OCI-LY7 (cell line): ENCODE data around the gene CISTR. TPM values are rescaled to one million over a fixed set of nuclear protein-coding genes. Genes with fewer than 3 reads are reported as not detected.

Experiments used
- BruUV-seq: library from RNA; stranded (reverse); fragments of 400-500 nt; replicated peaks from 2 replicates; lab custom pipeline; 2021; lab: Mats Ljungman, UMichigan
- CTCF ChIA-PET: fragments of 300-600 bp; sonication (Branson Sonifier 250); formaldehyde crosslinking; loops from one replicate; lab custom pipeline; 2022; ENCODE audit warnings: antibody characterized with exemption; ENCODE audit not compliant: unreplicated experiment; lab: Charles Lee
- POLR2A ChIA-PET: fragments of 300-600 bp; sonication (Branson Sonifier 250); formaldehyde crosslinking; loops from one replicate; lab custom pipeline; 2022; ENCODE audit warnings: antibody characterized with exemption; lab: Charles Lee
- DNase-seq: peaks from one replicate; pipeline ENCODE4 v3.0.0-alpha.2; 2015; ENCODE audit warnings: low spot score
- H2AFZ ChIP-seq: fragments of 200-600 bp; sonication (generic), shearing (Covaris generic); 2 replicates; pipeline ENCODE4 v1.6.1; 2014; ENCODE audit warnings: mild to moderate bottlenecking, antibody characterized with exemption, low read length, moderate library complexity
- H3K27ac ChIP-seq: fragments of 200-600 bp; sonication (generic); 2 replicates; pipeline ENCODE4 v1.5.1; 2014; ENCODE audit warnings: mixed run types, low read depth, mild to moderate bottlenecking, moderate library complexity, low read length, inconsistent platforms; ENCODE audit not compliant: poor library complexity, severe bottlenecking
- H3K36me3 ChIP-seq: fragments of 200-600 bp; sonication (generic); 2 replicates; pipeline ENCODE4 v1.6.1; 2014; ENCODE audit warnings: mild to moderate bottlenecking, antibody characterized with exemption, low read length, moderate library complexity, mixed read lengths; ENCODE audit not compliant: insufficient read depth
- H3K4me1 ChIP-seq: fragments of 200-600 bp; sonication (generic); 2 replicates; pipeline ENCODE4 v1.5.1; 2014; ENCODE audit warnings: mild to moderate bottlenecking, low read length; ENCODE audit not compliant: insufficient read depth, poor library complexity, severe bottlenecking
- H3K4me2 ChIP-seq: fragments of 200-600 bp; sonication (generic); 2 replicates; pipeline ENCODE4 v1.6.1; 2014; ENCODE audit warnings: mild to moderate bottlenecking, low read length
- H3K4me3 ChIP-seq: fragments of 200-600 bp; sonication (generic); 2 replicates; pipeline ENCODE4 v1.5.1; 2014; ENCODE audit warnings: mild to moderate bottlenecking, low read depth, low read length; ENCODE audit not compliant: poor library complexity, severe bottlenecking
- H3K79me2 ChIP-seq: fragments of 200-600 bp; sonication (generic); 2 replicates; pipeline ENCODE4 v1.6.1; 2016; ENCODE audit warnings: low read depth, mild to moderate bottlenecking, low read length, moderate library complexity, mixed read lengths; ENCODE audit not compliant: insufficient read depth
- H3K9me2 ChIP-seq: fragments of 200-600 bp; sonication (generic); 2 replicates; pipeline ENCODE4 v1.6.1; 2016; ENCODE audit warnings: mild to moderate bottlenecking, low read length, mixed read lengths; ENCODE audit not compliant: insufficient read depth
- H3K9me3 ChIP-seq: fragments of 200-600 bp; sonication (generic); 2 replicates; pipeline ENCODE4 v1.6.1; 2014; ENCODE audit warnings: mild to moderate bottlenecking, mixed run types, low read length, mixed read lengths
- H4K20me1 ChIP-seq: fragments of 200-600 bp; sonication (generic); 2 replicates; pipeline ENCODE4 v1.6.1; 2014; ENCODE audit warnings: mild to moderate bottlenecking, antibody characterized with exemption, low read length, moderate library complexity, mixed read lengths; ENCODE audit not compliant: insufficient read depth
- CTCF ChIP-seq: fragments of 200-600 bp; sonication (generic); conservative IDR thresholded peaks from 2 replicates; pipeline ENCODE4 v1.5.1; 2014; ENCODE audit warnings: mild to moderate bottlenecking, antibody characterized with exemption, low read length, moderate library complexity, mixed read lengths
- EZH2phosphoT487 ChIP-seq: fragments of 200-600 bp; sonication (generic); IDR thresholded peaks from 2 replicates; pipeline ENCODE4 v1.6.1; 2018; ENCODE audit warnings: low read depth, borderline replicate concordance, mild to moderate bottlenecking, mixed run types, antibody characterized with exemption, low read length, moderate library complexity, mixed read lengths
- intact Hi-C: fragments of 100-400 bp; cut with micrococcal nuclease; formaldehyde crosslinking; loops from one replicate; pipeline ENCODE4 v1.10.0; 2022; ENCODE audit not compliant: unreplicated experiment
- total RNA-seq, 2 experiments: library from RNA; depleted of rRNA in 1 of 2; stranded (reverse); fragments of >200 nt in 1 of 2; shearing (Covaris generic) in 1 of 2; gene quantifications; 2 replicates each; pipeline ENCODE4 v1.2.3, GENCODE V29; 2014 to 2022

The CISTR gene
- total RNA-seq, 2 experiments from 2014 or later, result 0.76 to 1.3 TPM

GRCh38 chr12:53733051-53733806, 18.6 kb downstream of the CISTR start:
- no peaks in the 10 kb centered on the region for H3K9me2 ChIP-seq
- ChIA-PET POLR2A (interaction anchor here (0.6 to 1.5 kb wide), 5 partner anchors 12 to 174 kb away, joined by 3 to 4 read pairs (median 3); no protein-coding TSS in a partner anchor), CTCF (interaction anchor here (0.6 to 1.6 kb wide), 2 partner anchors 10 to 195 kb away, joined by 3 to 5 read pairs; no protein-coding TSS in a partner anchor)
- no peaks in the 10 kb centered on the region for H3K79me2 ChIP-seq
- BruUV-seq, result no TSS peak
- H3K27ac ChIP-seq, result no peak overlapping the region
- H3K4me1 ChIP-seq, result peaks cover 3% of the 10 kb centered on the region
- intact Hi-C loops, result no loop called here
- H3K4me3 ChIP-seq, result no peak overlapping the region
- H2AFZ ChIP-seq, result no peak overlapping the region
- TF ChIP-seq EZH2phosphoT487, result no peak
- no peak for TF ChIP-seq CTCF
- no peaks in the 10 kb centered on the region for H3K9me3 ChIP-seq
- no peak for DNase-seq
- H3K4me2 ChIP-seq, result no peak overlapping the region
- H3K36me3 ChIP-seq, result no peaks in the 10 kb centered on the region
- H4K20me1 ChIP-seq, result no peaks in the 10 kb centered on the region

- H3K36me3 ChIP-seq, result no peaks in the 10 kb centered on the region
- intact Hi-C loops, result no loop called here
- no peak overlapping the region for H3K4me2 ChIP-seq
- DNase-seq, result no peak
- no peak overlapping the region for H3K27ac ChIP-seq
- no peaks in the 10 kb centered on the region for H4K20me1 ChIP-seq
- no peak for TF ChIP-seq EZH2phosphoT487
- TF ChIP-seq CTCF, result no peak
- BruUV-seq, result no TSS peak
- no peak overlapping the region for H3K4me3 ChIP-seq
- ChIA-PET CTCF (interaction anchor here (1.1 kb wide), 1 partner anchor 17 kb away, joined by 8 read pairs; no protein-coding TSS in a partner anchor), POLR2A (interaction anchor here (0.6 kb wide), 1 partner anchor 245 kb away, joined by 3 read pairs; no protein-coding TSS in a partner anchor)
- H3K79me2 ChIP-seq, result no peaks in the 10 kb centered on the region
- no peaks in the 10 kb centered on the region for H3K9me2 ChIP-seq
- H2AFZ ChIP-seq, result no peak overlapping the region
- peaks cover 20% of the 10 kb centered on the region for H3K4me1 ChIP-seq
- H3K9me3 ChIP-seq, result no peaks in the 10 kb centered on the region
Observed at GRCh38 chr12:53729644-53730043, 22.1 kb downstream of the CISTR start.

GRCh38 chr12:53728206-53728605, 23.6 kb downstream of the CISTR start:
- no peak for DNase-seq
- H2AFZ ChIP-seq, result peak overlapping the region; percentile 95
- no peak for TF ChIP-seq EZH2phosphoT487
- no peaks in the 10 kb centered on the region for H3K9me2 ChIP-seq
- no peaks in the 10 kb centered on the region for H3K9me3 ChIP-seq
- no peak overlapping the region for H3K27ac ChIP-seq
- H3K79me2 ChIP-seq, result no peaks in the 10 kb centered on the region
- intact Hi-C loops, result no loop called here
- BruUV-seq, result no TSS peak
- ChIA-PET POLR2A (interaction anchor here (0.7 to 1.3 kb wide), 4 partner anchors 12 to 49 kb away, joined by 3 to 4 read pairs (median 3); no protein-coding TSS in a partner anchor), CTCF (interaction anchor here (2.2 kb wide), 1 partner anchor 18 kb away, joined by 7 read pairs; no protein-coding TSS in a partner anchor)
- no peaks in the 10 kb centered on the region for H3K36me3 ChIP-seq
- peak overlapping the region; percentile 65 for H3K4me3 ChIP-seq
- peaks cover 20% of the 10 kb centered on the region for H3K4me1 ChIP-seq
- H4K20me1 ChIP-seq, result no peaks in the 10 kb centered on the region
- H3K4me2 ChIP-seq, result peak overlapping the region; percentile 78
